Measurements from ENCODE around the gene OR10J4.

OR10J4 gene

DNA sequence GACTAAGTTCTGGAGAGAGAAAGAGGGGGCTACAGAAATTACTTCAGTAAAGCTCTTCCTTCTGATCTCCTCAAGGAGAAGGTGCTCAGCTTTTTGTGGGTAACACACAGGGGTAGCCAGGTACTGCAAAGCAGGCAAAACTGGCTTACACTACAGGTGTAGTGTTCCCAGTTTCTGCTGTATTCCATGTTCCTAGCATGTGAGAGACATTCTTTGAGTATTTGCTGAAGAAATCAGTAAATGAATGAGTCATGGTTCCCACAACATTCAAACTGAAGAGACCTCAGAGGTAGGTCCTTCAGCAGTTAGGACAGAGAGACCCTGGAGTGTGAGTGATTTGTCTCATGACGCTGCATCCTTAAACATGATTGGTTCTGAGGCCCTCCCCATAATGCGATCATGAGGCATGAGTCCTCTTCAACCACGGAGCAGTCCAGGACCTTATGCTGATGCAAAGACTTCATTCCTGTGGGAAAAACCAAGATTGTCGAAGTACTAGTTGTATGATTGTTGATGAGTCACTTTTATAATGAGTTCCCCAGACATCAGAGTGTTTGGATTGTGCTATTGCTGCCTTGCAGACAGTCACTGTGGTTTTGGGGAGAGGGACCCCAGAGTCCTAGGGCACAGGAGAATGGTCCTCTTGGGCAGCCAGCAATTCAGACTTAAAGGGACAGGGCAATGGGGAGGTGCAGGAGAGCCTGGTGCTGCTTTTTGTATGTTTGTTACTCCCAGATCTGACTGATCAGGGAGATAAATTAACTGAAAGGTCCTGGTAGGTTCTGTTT lies 2.7 kb upstream of the OR10J4 start:
- Histone ChIP-seq H3K79me2 (no peaks in the 10 kb centered on the region), H3K9ac (no peak overlapping the region), H3K27me3 (ENCODE audit: control insufficient read depth, insufficient read depth, low read length) (no peaks in the 10 kb centered on the region), H3K36me3 (ENCODE audit: control insufficient read depth, insufficient read depth, low read length) (no peaks in the 10 kb centered on the region), H3K27ac (no peak overlapping the region), H3K4me1 (no peaks in the 10 kb centered on the region), H2AFZ (no peak overlapping the region), H3K9me3 (ENCODE audit: control insufficient read depth, low read length) (no peaks in the 10 kb centered on the region), H3K4me3 (ENCODE audit: low read depth, low read length) (no peak overlapping the region), H3K4me2 (ENCODE audit: low read length) (no peak overlapping the region)
- TF ChIP-seq CTCF (IDR thresholded peaks at IDR 0.05) = no peak

GRCh38 chr1:159430985-159431384 lies 1.0 kb upstream of the OR10J4 start:
- H3K9me3 ChIP-seq (ENCODE audit: control insufficient read depth, low read length) = no peaks in the 10 kb centered on the region
- no peaks in the 10 kb centered on the region for H3K27me3 ChIP-seq (ENCODE audit: control insufficient read depth, insufficient read depth, low read length)
- no peak overlapping the region for H3K27ac ChIP-seq
- H3K4me2 ChIP-seq (ENCODE audit: low read length) = no peak overlapping the region
- TF ChIP-seq CTCF (IDR thresholded peaks at IDR 0.05) = no peak
- no peaks in the 10 kb centered on the region for H3K4me1 ChIP-seq
- no peak overlapping the region for H3K4me3 ChIP-seq (ENCODE audit: low read depth, low read length)
- no peaks in the 10 kb centered on the region for H3K79me2 ChIP-seq
- no peak overlapping the region for H2AFZ ChIP-seq
- H3K9ac ChIP-seq = no peak overlapping the region
- no peaks in the 10 kb centered on the region for H3K36me3 ChIP-seq (ENCODE audit: control insufficient read depth, insufficient read depth, low read length)

- Histone ChIP-seq H3K4me1 (no peaks in the 10 kb centered on the region), H3K79me2 (no peaks in the 10 kb centered on the region), H3K27me3 (ENCODE audit: control insufficient read depth, insufficient read depth, low read length) (no peaks in the 10 kb centered on the region), H2AFZ (no peak overlapping the region), H3K4me2 (ENCODE audit: low read length) (no peak overlapping the region), H3K9me3 (ENCODE audit: control insufficient read depth, low read length) (no peaks in the 10 kb centered on the region), H3K36me3 (ENCODE audit: control insufficient read depth, insufficient read depth, low read length) (no peaks in the 10 kb centered on the region), H3K4me3 (ENCODE audit: low read depth, low read length) (no peak overlapping the region), H3K9ac (no peak overlapping the region), H3K27ac (no peak overlapping the region)
- TF ChIP-seq CTCF (IDR thresholded peaks at IDR 0.05) = no peak
Observed at GRCh38 chr1:159436469-159436868, 4.5 kb downstream of the OR10J4 start.

- H2AFZ ChIP-seq = no peak within 1 kb of the TSS
- no peaks in the 10 kb centered on the region for H3K4me1 ChIP-seq
- H3K4me2 ChIP-seq (ENCODE audit: low read length) = no peak within 1 kb of the TSS
- no peak within 1 kb of the TSS for H3K27ac ChIP-seq
- no peaks in the 10 kb centered on the region for H3K27me3 ChIP-seq (ENCODE audit: control insufficient read depth, insufficient read depth, low read length)
- TF ChIP-seq CTCF (IDR thresholded peaks at IDR 0.05) = no peak
- no peak within 1 kb of the TSS for H3K4me3 ChIP-seq (ENCODE audit: low read depth, low read length)
- H3K9ac ChIP-seq = no peak within 1 kb of the TSS
- no peaks in the 10 kb centered on the region for H3K79me2 ChIP-seq
- H3K9me3 ChIP-seq (ENCODE audit: control insufficient read depth, low read length) = no peaks in the 10 kb centered on the region
- H3K36me3 ChIP-seq (ENCODE audit: control insufficient read depth, insufficient read depth, low read length) = no peaks in the 10 kb centered on the region
Observed at GRCh38 chr1:159439422-159439821, 7.4 kb downstream of the OR10J4 start, which contains the start of gene OR10J1. TSS of gene OR10J1 (plus strand) at chr1:159439722. CDS start at chr1:159439792, 70 bp downstream.

DNA sequence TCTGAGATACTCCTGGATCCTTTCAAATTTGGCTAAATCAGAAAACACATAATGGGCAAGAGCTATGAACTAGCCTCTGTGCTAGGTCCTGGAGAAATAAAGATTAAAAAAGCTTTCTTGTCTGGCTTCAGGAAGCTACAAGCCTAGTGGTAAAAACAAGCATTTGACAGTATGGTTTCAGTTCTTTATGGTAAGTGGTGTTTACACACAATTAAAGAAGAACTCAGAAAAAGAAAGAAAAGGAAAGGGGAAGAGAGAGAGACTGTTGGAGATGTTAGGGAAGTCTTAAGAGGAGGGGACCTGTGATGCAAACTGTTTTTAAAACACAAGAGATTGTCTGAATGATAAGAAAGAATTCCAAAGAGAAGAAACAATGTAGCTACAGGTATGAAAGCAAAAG lies 9.4 kb downstream of the OR10J4 start:
- Histone ChIP-seq H3K4me1 (no peaks in the 10 kb centered on the region), H3K9ac (no peak overlapping the region), H3K36me3 (ENCODE audit: control insufficient read depth, insufficient read depth, low read length) (no peaks in the 10 kb centered on the region), H3K79me2 (no peaks in the 10 kb centered on the region), H3K27me3 (ENCODE audit: control insufficient read depth, insufficient read depth, low read length) (no peaks in the 10 kb centered on the region), H3K27ac (no peak overlapping the region), H3K9me3 (ENCODE audit: control insufficient read depth, low read length) (no peaks in the 10 kb centered on the region), H3K4me2 (ENCODE audit: low read length) (no peak overlapping the region), H2AFZ (no peak overlapping the region), H3K4me3 (ENCODE audit: low read depth, low read length) (no peak overlapping the region)
- TF ChIP-seq CTCF (IDR thresholded peaks at IDR 0.05) = no peak

Measured in parathyroid adenoma (tissue), 2 donors.